PC-3 (cell line): Measurements from ENCODE around the gene PLA2G2C. TPM values are rescaled to one million over a fixed set of nuclear protein-coding genes. Genes with fewer than 3 reads are reported as not detected.

Experiments used
- ATAC-seq: fragments of 200-7000 bp; cut with Tn5 transposase; 2 replicates; pipeline ENCODE4 v1.9.1; 2020; ENCODE audit warnings: mild to moderate bottlenecking, moderate library complexity
- BruUV-seq: library from RNA; stranded (reverse); fragments of 400-500 nt; replicated peaks from 2 replicates; lab custom pipeline; 2021; lab: Mats Ljungman, UMichigan
- CTCF ChIA-PET: fragments of 300-600 bp; sonication (Branson Sonifier 250); formaldehyde crosslinking; loops from one replicate; lab custom pipeline; 2022; ENCODE audit warnings: antibody characterized with exemption; lab: Charles Lee
- POLR2A ChIA-PET: fragments of 300-600 bp; sonication (Branson Sonifier 250); formaldehyde crosslinking; loops from one replicate; lab custom pipeline; 2022; ENCODE audit warnings: antibody characterized with exemption; ENCODE audit not compliant: unreplicated experiment; lab: Charles Lee
- DNase-seq: peaks from one replicate; pipeline ENCODE4 v3.0.0-alpha.2; 2015
- H2AFZ ChIP-seq: fragments of 300-600 bp; sonication (generic); 2 replicates; pipeline ENCODE4 v1.6.0; 2016; ENCODE audit warnings: antibody characterized with exemption, low read length
- H3F3A ChIP-seq: fragments of 300-600 bp; sonication (generic); one replicate; pipeline ENCODE4 v1.6.0; 2017; ENCODE audit warnings: antibody characterized with exemption, low read length, control low read depth, mild to moderate bottlenecking; ENCODE audit not compliant: unreplicated experiment
- H3K27ac ChIP-seq: fragments of 300-600 bp; sonication (generic); 2 replicates; pipeline ENCODE4 v1.5.1; 2016; ENCODE audit warnings: mild to moderate bottlenecking, low read length
- H3K27me3 ChIP-seq: fragments of 300-600 bp; sonication (generic); 2 replicates; pipeline ENCODE4 v1.6.1; 2016; ENCODE audit warnings: low read length, mixed read lengths
- H3K36me3 ChIP-seq: fragments of 300-600 bp; sonication (generic); 2 replicates; pipeline ENCODE4 v1.6.1; 2016; ENCODE audit warnings: low read depth, mixed run types, low read length, mixed read lengths
- H3K4me1 ChIP-seq: fragments of 300-600 bp; sonication (generic); 2 replicates; pipeline ENCODE4 v1.5.1; 2016; ENCODE audit warnings: low read length; ENCODE audit not compliant: insufficient read depth
- H3K4me2 ChIP-seq: fragments of 300-600 bp; sonication (generic); 2 replicates; pipeline ENCODE4 v1.6.0; 2016; ENCODE audit warnings: low read length
- H3K4me3 ChIP-seq: fragments of 300-600 bp; sonication (generic); 2 replicates; pipeline ENCODE4 v1.5.1; 2016; ENCODE audit warnings: mild to moderate bottlenecking, low read length, mixed read lengths
- H3K79me2 ChIP-seq: fragments of 300-600 bp; sonication (generic); 2 replicates; pipeline ENCODE4 v1.6.1; 2017; ENCODE audit warnings: low read length, mixed read lengths
- H3K9ac ChIP-seq: fragments of 300-600 bp; sonication (generic); 2 replicates; pipeline ENCODE4 v1.6.0; 2016; ENCODE audit warnings: mild to moderate bottlenecking, low read length
- H3K9me2 ChIP-seq: fragments of 300-600 bp; sonication (generic); replicated peaks from 2 replicates; pipeline ENCODE4 v1.6.1; 2016; ENCODE audit warnings: mixed run types, low read length, mixed read lengths
- H3K9me3 ChIP-seq: fragments of 300-600 bp; sonication (generic); 2 replicates; pipeline ENCODE4 v1.6.1; 2016; ENCODE audit warnings: low read length, mixed read lengths
- H4K20me1 ChIP-seq: fragments of 300-600 bp; sonication (generic); 2 replicates; pipeline ENCODE4 v1.6.1; 2016; ENCODE audit warnings: low read length, mixed read lengths
- CTCF ChIP-seq: fragments of 300-600 bp; sonication (generic); conservative IDR thresholded peaks from 2 replicates; pipeline ENCODE4 v1.5.1; 2017; ENCODE audit warnings: antibody characterized with exemption, low read depth, mild to moderate bottlenecking, low read length
- EZH2 ChIP-seq: fragments of 300-600 bp; sonication (generic); IDR thresholded peaks from one replicate; pipeline ENCODE4 v1.6.1; 2017; ENCODE audit warnings: antibody characterized with exemption, mild to moderate bottlenecking, low read length; ENCODE audit not compliant: unreplicated experiment
- EZH2phosphoT487 ChIP-seq: fragments of 300-600 bp; sonication (generic); IDR thresholded peaks from 2 replicates; pipeline ENCODE4 v1.6.1; 2018; ENCODE audit warnings: mild to moderate bottlenecking, antibody characterized with exemption, low read length, borderline replicate concordance
- intact Hi-C: fragments of 100-400 bp; cut with micrococcal nuclease; formaldehyde crosslinking; loops from 2 replicates; pipeline ENCODE4 v1.9.0; 2023
- total RNA-seq: library from RNA; depleted of rRNA; stranded (reverse); fragments of >200 nt; gene quantifications from 2 replicates; pipeline ENCODE4 v1.2.3, GENCODE V29; 2014

PLA2G2C gene
- total RNA-seq, 1 experiment from 2014 or later = not detected

- Histone ChIP-seq H3K4me3 (no peak overlapping the region), H3K27me3 (no peaks in the 10 kb centered on the region), H3K79me2 (no peaks in the 10 kb centered on the region), H3K4me1 (peaks cover 21% of the 10 kb centered on the region), H3F3A (no peaks in the 10 kb centered on the region), H2AFZ (no peak overlapping the region), H4K20me1 (no peaks in the 10 kb centered on the region), H3K27ac (no peak overlapping the region), H3K9me3 (no peaks in the 10 kb centered on the region), H3K4me2 (no peak overlapping the region), H3K9ac (no peak overlapping the region), H3K9me2 (no peaks in the 10 kb centered on the region), H3K36me3 (no peaks in the 10 kb centered on the region)
- ATAC-seq = no peak
- TF ChIP-seq CTCF (no peak), EZH2phosphoT487 (no peak), EZH2 (no peak)
- POLR2A ChIA-PET = no interaction called here
- CTCF ChIA-PET = no interaction called here
- BruUV-seq = no TSS peak
- intact Hi-C loops = no loop called here
- DNase-seq = no peak
These were observed 1.6 kb upstream of the PLA2G2C start for GRCh38 chr1:20187813-20188454.

GRCh38 chr1:20187103-20187812, 940 bp upstream of the PLA2G2C start:
- no peaks in the 10 kb centered on the region for H3K36me3 ChIP-seq
- no peak overlapping the region for H3K4me2 ChIP-seq
- DNase-seq (peak; percentile 72), ATAC-seq (peak; percentile 89)
- peaks cover 21% of the 10 kb centered on the region for H3K4me1 ChIP-seq
- H4K20me1 ChIP-seq = no peaks in the 10 kb centered on the region
- H3K9me2 ChIP-seq = no peaks in the 10 kb centered on the region
- H3K27me3 ChIP-seq = no peaks in the 10 kb centered on the region
- no peaks in the 10 kb centered on the region for H3K9me3 ChIP-seq
- H3K27ac ChIP-seq = no peak overlapping the region
- TF ChIP-seq CTCF (no peak), EZH2phosphoT487 (no peak), EZH2 (no peak)
- H3K4me3 ChIP-seq = no peak overlapping the region
- H3K79me2 ChIP-seq = no peaks in the 10 kb centered on the region
- H2AFZ ChIP-seq = no peak overlapping the region
- CTCF ChIA-PET = interaction anchor here (0.6 kb wide), 1 partner anchor 247 kb away, joined by 6 read pairs; no protein-coding TSS in a partner anchor
- POLR2A ChIA-PET = no interaction called here
- no TSS peak for BruUV-seq
- intact Hi-C loops = no loop called here
- no peak overlapping the region for H3K9ac ChIP-seq
- no peaks in the 10 kb centered on the region for H3F3A ChIP-seq
